ENCODE results near the gene MYLK4. TPM values are rescaled to one million over a fixed set of nuclear protein-coding genes. Genes with fewer than 3 reads are reported as not detected.

Gene MYLK4
- total and polyA plus RNA-seq, 4 donors: 0.07 to 0.65 (median 0.39) TPM

DNA sequence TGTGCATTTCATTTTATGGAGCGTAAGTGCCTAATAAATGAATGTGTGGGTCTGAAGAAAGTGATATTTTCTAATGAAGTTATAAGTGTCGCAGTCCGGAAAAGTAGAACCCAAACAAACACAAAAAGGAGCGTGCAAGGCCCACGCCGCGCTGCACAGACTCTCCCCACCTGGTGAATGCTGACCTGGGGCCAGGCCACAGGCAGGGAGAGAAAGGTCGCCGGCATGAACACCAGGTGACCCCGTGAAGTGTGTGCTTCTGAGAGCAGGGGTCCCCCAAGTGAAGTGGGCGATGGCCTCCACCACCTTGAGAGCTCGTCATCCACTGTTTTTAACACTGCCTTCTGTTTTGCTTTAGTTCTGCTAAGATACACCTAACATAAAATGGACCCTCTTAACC lies 114.8 kb downstream of the MYLK4 start:
- no peaks in the 10 kb centered on the region for H3K9me3 ChIP-seq (ENCODE audit: control insufficient read depth in 4 of 4, low read length in 3 of 4)
- H3K4me3 ChIP-seq (ENCODE audit: low read depth in 1 of 3, low read length in 3 of 3): no peak overlapping the region
- H3K4me1 ChIP-seq (ENCODE audit: control insufficient read depth in 4 of 4, insufficient read depth in 4 of 4, low read length in 3 of 4): peaks cover 2 to 9% (median 3%) of the 10 kb centered on the region in 4 donors
- no peak overlapping the region for H3K9ac ChIP-seq (ENCODE audit: low read depth in 1 of 2, low read length in 2 of 2)
- TF ChIP-seq, protein P1, sequence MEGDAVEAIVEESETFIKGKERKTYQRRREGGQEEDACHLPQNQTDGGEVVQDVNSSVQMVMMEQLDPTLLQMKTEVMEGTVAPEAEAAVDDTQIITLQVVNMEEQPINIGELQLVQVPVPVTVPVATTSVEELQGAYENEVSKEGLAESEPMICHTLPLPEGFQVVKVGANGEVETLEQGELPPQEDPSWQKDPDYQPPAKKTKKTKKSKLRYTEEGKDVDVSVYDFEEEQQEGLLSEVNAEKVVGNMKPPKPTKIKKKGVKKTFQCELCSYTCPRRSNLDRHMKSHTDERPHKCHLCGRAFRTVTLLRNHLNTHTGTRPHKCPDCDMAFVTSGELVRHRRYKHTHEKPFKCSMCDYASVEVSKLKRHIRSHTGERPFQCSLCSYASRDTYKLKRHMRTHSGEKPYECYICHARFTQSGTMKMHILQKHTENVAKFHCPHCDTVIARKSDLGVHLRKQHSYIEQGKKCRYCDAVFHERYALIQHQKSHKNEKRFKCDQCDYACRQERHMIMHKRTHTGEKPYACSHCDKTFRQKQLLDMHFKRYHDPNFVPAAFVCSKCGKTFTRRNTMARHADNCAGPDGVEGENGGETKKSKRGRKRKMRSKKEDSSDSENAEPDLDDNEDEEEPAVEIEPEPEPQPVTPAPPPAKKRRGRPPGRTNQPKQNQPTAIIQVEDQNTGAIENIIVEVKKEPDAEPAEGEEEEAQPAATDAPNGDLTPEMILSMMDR (IDR thresholded peaks at IDR 0.05; ENCODE audit: low read depth, low read length, missing input control): no peak
- no peak for TF ChIP-seq HNF4G (IDR thresholded peaks at IDR 0.05)
- no peak for TF ChIP-seq NR2F2 (IDR thresholded peaks at IDR 0.05)
- no peak for TF ChIP-seq SP1 (IDR thresholded peaks at IDR 0.05)
- no peak for TF ChIP-seq REST (IDR thresholded peaks at IDR 0.05)
- TF ChIP-seq HNF4A (conservative IDR thresholded peaks at IDR 0.05): no peak
- TF ChIP-seq, protein P2, sequence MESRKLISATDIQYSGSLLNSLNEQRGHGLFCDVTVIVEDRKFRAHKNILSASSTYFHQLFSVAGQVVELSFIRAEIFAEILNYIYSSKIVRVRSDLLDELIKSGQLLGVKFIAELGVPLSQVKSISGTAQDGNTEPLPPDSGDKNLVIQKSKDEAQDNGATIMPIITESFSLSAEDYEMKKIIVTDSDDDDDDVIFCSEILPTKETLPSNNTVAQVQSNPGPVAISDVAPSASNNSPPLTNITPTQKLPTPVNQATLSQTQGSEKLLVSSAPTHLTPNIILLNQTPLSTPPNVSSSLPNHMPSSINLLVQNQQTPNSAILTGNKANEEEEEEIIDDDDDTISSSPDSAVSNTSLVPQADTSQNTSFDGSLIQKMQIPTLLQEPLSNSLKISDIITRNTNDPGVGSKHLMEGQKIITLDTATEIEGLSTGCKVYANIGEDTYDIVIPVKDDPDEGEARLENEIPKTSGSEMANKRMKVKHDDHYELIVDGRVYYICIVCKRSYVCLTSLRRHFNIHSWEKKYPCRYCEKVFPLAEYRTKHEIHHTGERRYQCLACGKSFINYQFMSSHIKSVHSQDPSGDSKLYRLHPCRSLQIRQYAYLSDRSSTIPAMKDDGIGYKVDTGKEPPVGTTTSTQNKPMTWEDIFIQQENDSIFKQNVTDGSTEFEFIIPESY (IDR thresholded peaks at IDR 0.05): no peak
- TF ChIP-seq RXRA (IDR thresholded peaks at IDR 0.05): no peak
- no peak for TF ChIP-seq YY1 (IDR thresholded peaks at IDR 0.05)
- TF ChIP-seq FOXA2 (IDR thresholded peaks at IDR 0.05): no peak
- no peak for TF ChIP-seq RAD21 (IDR thresholded peaks at IDR 0.05)
- H3K27me3 ChIP-seq (ENCODE audit: control insufficient read depth in 4 of 4, insufficient read depth in 4 of 4, low read length in 3 of 4): no peaks in the 10 kb centered on the region
- H3K27ac ChIP-seq (ENCODE audit: low read depth in 1 of 2, low read length in 2 of 2): no peak overlapping the region
- DNase-seq (ENCODE audit: low spot score): no peak
- H3K36me3 ChIP-seq (ENCODE audit: control insufficient read depth in 4 of 4, insufficient read depth in 3 of 4, low read depth in 1 of 4, low read length in 3 of 4): no peaks in the 10 kb centered on the region
- WGBS: 94% methylated on average over 12 of the region's 12 CpGs

DNA sequence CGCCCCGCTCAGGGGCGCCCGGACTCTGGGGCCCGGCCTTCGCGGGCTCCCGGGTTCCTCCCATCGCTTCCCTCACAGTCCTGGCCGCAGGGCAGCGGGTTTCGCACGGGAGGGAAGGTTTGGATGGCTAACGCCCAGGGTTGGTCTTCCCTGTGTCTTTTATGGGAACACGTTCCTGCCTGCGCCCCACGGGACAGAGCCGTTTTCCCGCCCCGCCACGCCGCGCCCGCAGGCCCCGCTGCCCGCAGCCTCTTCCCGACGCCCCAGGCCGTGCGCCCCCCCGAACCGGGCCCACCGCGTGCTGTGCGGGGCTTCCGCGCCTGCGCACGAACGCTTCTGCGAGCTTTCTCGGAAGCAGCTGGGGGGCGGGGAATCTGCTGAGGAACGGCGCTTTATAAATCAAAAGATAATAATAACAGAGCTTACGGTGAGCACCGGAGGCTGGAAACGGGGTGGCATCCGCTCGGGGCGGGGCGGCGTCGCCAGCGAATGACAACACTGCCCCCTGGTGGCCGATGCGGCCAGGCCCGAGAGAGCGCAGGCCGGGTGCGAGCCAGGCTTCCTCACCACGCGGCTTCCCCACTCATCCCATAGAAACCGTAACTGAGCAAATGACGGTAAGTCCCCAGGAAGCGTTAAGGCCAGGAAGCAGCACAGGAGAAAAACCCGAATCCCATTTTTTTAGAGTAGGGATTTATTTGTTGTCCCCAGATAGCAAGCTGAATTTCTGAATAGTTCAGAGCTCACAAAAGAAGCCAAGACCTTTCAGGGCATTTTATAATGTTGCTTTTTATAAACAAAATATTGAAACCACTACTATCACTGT lies 116.4 kb downstream of the MYLK4 start:
- Histone ChIP-seq H3K4me1 (ENCODE audit: control insufficient read depth in 4 of 4, insufficient read depth in 4 of 4, low read length in 3 of 4) (peaks cover 2 to 9% (median 3%) of the 10 kb centered on the region in 4 donors), H3K4me3 (ENCODE audit: low read depth in 1 of 3, low read length in 3 of 3) (peak overlapping the region in 2 of 3 donors; percentile 4 to 59), H3K9ac (ENCODE audit: low read depth in 1 of 2, low read length in 2 of 2) (no peak overlapping the region), H3K27me3 (ENCODE audit: control insufficient read depth in 4 of 4, insufficient read depth in 4 of 4, low read length in 3 of 4) (no peaks in the 10 kb centered on the region), H3K9me3 (ENCODE audit: control insufficient read depth in 4 of 4, low read length in 3 of 4) (no peaks in the 10 kb centered on the region), H3K27ac (ENCODE audit: low read depth in 1 of 2, low read length in 2 of 2) (no peak overlapping the region), H3K36me3 (ENCODE audit: control insufficient read depth in 4 of 4, insufficient read depth in 3 of 4, low read depth in 1 of 4, low read length in 3 of 4) (no peaks in the 10 kb centered on the region)
- peak; percentile 90 for DNase-seq (ENCODE audit: low spot score)
- 4% methylated on average over 67 of the region's 67 CpGs for WGBS
- no peak for TF ChIP-seq FOXA2 (IDR thresholded peaks at IDR 0.05)
- no peak for TF ChIP-seq EGR1 (IDR thresholded peaks at IDR 0.05; ENCODE audit: low read depth in 2 of 2)
- TF ChIP-seq HNF4A (conservative IDR thresholded peaks at IDR 0.05): no peak
- TF ChIP-seq, protein P2 (IDR thresholded peaks at IDR 0.05): no peak
- no peak for TF ChIP-seq FOXA1 (IDR thresholded peaks at IDR 0.05)
- TF ChIP-seq TAF1 (conservative IDR thresholded peaks at IDR 0.05): no peak
- TF ChIP-seq, protein P3, sequence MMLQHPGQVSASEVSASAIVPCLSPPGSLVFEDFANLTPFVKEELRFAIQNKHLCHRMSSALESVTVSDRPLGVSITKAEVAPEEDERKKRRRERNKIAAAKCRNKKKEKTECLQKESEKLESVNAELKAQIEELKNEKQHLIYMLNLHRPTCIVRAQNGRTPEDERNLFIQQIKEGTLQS (IDR thresholded peaks at IDR 0.05): no peak
- TF ChIP-seq, protein P4, sequence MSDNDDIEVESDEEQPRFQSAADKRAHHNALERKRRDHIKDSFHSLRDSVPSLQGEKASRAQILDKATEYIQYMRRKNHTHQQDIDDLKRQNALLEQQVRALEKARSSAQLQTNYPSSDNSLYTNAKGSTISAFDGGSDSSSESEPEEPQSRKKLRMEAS (IDR thresholded peaks at IDR 0.05): peak; percentile 47
- TF ChIP-seq GABPA (IDR thresholded peaks at IDR 0.05 in 1 of 2, conservative IDR thresholded peaks at IDR 0.05 in 1 of 2): no peak
- no peak for TF ChIP-seq HNF4G (IDR thresholded peaks at IDR 0.05)
- TF ChIP-seq SP1 (IDR thresholded peaks at IDR 0.05): no peak
- TF ChIP-seq YY1 (IDR thresholded peaks at IDR 0.05): no peak
- peak; percentile 87 to 91 for TF ChIP-seq RAD21 (IDR thresholded peaks at IDR 0.05)
